ENCODE results near the gene LIG1. TPM values are rescaled to one million over a fixed set of nuclear protein-coding genes. Genes with fewer than 3 reads are reported as not detected.
"Not testable (repeated sequence)": the region's sequence is repeated elsewhere in the genome, so short reads cannot be mapped to it uniquely, and the experiment has no call there.

LIG1 gene
- total RNA-seq, 4 donors from 2014 or later: 4.2 to 7.3 (median 6.0) TPM

- DNase-seq (ENCODE audit: extremely low spot score): no peak
- peaks cover 0 to 22% (median 13%) of the 10 kb centered on the region in 4 donors for H3K4me1 ChIP-seq
- H3K4me3 ChIP-seq: no peak overlapping the region
- intact Hi-C loops (cut with DNase I): no loop called here
- TF ChIP-seq CTCF (IDR thresholded peaks at IDR 0.05) (no peak), EP300 (IDR thresholded peaks at IDR 0.05) (no peak), POLR2A (IDR thresholded peaks at IDR 0.05; ENCODE audit: low read depth) (no peak), POLR2AphosphoS5 (IDR thresholded peaks at IDR 0.05) (no peak)
- H3K27me3 ChIP-seq: no peaks in the 10 kb centered on the region
- H3K9me3 ChIP-seq: no peaks in the 10 kb centered on the region
- peaks cover 0 to 17% (median 0%) of the 10 kb centered on the region in 4 donors for H3K36me3 ChIP-seq
- H3K27ac ChIP-seq (replicated peaks in 1 of 4): no peak overlapping the region
- 94% methylated on average over 7 of the region's 7 CpGs for WGBS
These were observed 84.0 kb downstream of the LIG1 start for GRCh38 chr19:48085904-48086864.

- DNase-seq (ENCODE audit: extremely low spot score): no peak
- Histone ChIP-seq H3K9me3 (no peaks in the 10 kb centered on the region), H3K27me3 (no peaks in the 10 kb centered on the region), H3K4me1 (peaks cover 0 to 19% (median 10%) of the 10 kb centered on the region in 4 donors), H3K36me3 (peaks cover 0 to 17% (median 0%) of the 10 kb centered on the region in 4 donors), H3K4me3 (no peak overlapping the region), H3K27ac (replicated peaks in 1 of 4) (no peak overlapping the region)
- TF ChIP-seq CTCF (IDR thresholded peaks at IDR 0.05) (no peak), POLR2AphosphoS5 (IDR thresholded peaks at IDR 0.05) (no peak), EP300 (IDR thresholded peaks at IDR 0.05) (no peak), POLR2A (IDR thresholded peaks at IDR 0.05; ENCODE audit: low read depth) (no peak)
- intact Hi-C loops (cut with DNase I): no loop called here
- WGBS: 40% methylated on average over 3 of the region's 3 CpGs
These were observed 85.1 kb downstream of the LIG1 start for GRCh38 chr19:48085076-48085475.

- intact Hi-C loops (cut with DNase I): no loop called here
- TF ChIP-seq POLR2AphosphoS5 (IDR thresholded peaks at IDR 0.05): no peak
- no peak for TF ChIP-seq POLR2A (IDR thresholded peaks at IDR 0.05; ENCODE audit: low read depth)
- TF ChIP-seq CTCF (IDR thresholded peaks at IDR 0.05): no peak
- no peak for TF ChIP-seq EP300 (IDR thresholded peaks at IDR 0.05)
- no peak for DNase-seq (ENCODE audit: extremely low spot score)
- peaks cover 0 to 26% (median 9%) of the 10 kb centered on the region in 4 donors for H3K36me3 ChIP-seq
- 94% methylated on average over 5 of the region's 5 CpGs for WGBS
- no peak overlapping the region for H3K27ac ChIP-seq (replicated peaks in 1 of 4)
- H3K4me3 ChIP-seq: no peak overlapping the region
- peaks cover 0 to 13% (median 7%) of the 10 kb centered on the region in 4 donors for H3K4me1 ChIP-seq
- no peaks in the 10 kb centered on the region for H3K9me3 ChIP-seq
- no peaks in the 10 kb centered on the region for H3K27me3 ChIP-seq
These were observed 89.0 kb downstream of the LIG1 start for GRCh38 chr19:48081106-48081505.

GRCh38 chr19:48070177-48070769 lies 99.9 kb downstream of the LIG1 start:
- DNase-seq (ENCODE audit: extremely low spot score); H3K4me1 ChIP-seq; intact Hi-C loops (cut with DNase I); H3K27me3 ChIP-seq; H3K4me3 ChIP-seq; H3K27ac ChIP-seq (replicated peaks in 1 of 4); H3K9me3 ChIP-seq: not testable (repeated sequence)
- 95% methylated on average over 3 of the region's 3 CpGs for WGBS
- peaks cover 0 to 46% (median 29%) of the 10 kb centered on the region in 4 donors for H3K36me3 ChIP-seq

GRCh38 chr19:48069435-48069834 lies 100.7 kb downstream of the LIG1 start:
- intact Hi-C loops (cut with DNase I): no loop called here
- 72% methylated on average over 2 of the region's 2 CpGs for WGBS
- H3K27ac ChIP-seq (replicated peaks in 1 of 4): no peak overlapping the region
- no peak for DNase-seq (ENCODE audit: extremely low spot score)
- TF ChIP-seq EP300 (IDR thresholded peaks at IDR 0.05): no peak
- no peak for TF ChIP-seq CTCF (IDR thresholded peaks at IDR 0.05)
- TF ChIP-seq POLR2AphosphoS5 (IDR thresholded peaks at IDR 0.05): no peak
- TF ChIP-seq POLR2A (IDR thresholded peaks at IDR 0.05; ENCODE audit: low read depth): no peak
- H3K9me3 ChIP-seq: no peaks in the 10 kb centered on the region
- peaks cover 0 to 10% (median 0%) of the 10 kb centered on the region in 4 donors for H3K4me1 ChIP-seq
- H3K27me3 ChIP-seq: no peaks in the 10 kb centered on the region
- no peak overlapping the region for H3K4me3 ChIP-seq
- H3K36me3 ChIP-seq: peaks cover 0 to 49% (median 27%) of the 10 kb centered on the region in 4 donors
